Activated CD4-positive, CD25-positive, alpha-beta regulatory T cell treated with anti-CD3 and anti-CD28 coated beads, Interleukin-2, amount 50 U/mL, for 16 hours (primary cell): ENCODE data around the gene TMEM127.
"Not testable (repeated sequence)": the region's sequence is repeated elsewhere in the genome, so short reads cannot be mapped to it uniquely, and the experiment has no call there.

Source experiments
- DNase-seq: peaks from one replicate; pipeline ENCODE4 v3.0.0-alpha.2; 2020; ENCODE audit warnings: low read depth, low spot score

TMEM127 gene

DNA sequence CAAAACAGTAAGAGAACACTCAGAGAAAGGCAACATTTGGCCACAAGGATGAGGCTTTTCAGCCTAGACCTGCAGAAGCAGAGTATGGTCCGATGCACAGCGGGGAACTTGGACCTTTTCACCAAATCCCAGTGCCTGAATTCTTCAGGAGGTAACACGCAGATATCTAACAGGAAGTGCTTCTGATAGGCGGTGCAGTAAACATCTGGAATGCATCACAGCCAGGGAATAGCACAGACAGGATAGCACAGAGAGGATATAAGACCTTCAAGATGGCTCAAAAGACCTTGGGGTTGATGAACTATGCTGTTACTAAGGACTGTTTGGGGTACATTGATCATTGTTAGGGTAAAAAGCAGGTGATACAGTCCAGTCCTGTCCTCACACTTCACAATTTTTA is 1.7 kb downstream of the TMEM127 start:
- DNase-seq: no peak

DNA sequence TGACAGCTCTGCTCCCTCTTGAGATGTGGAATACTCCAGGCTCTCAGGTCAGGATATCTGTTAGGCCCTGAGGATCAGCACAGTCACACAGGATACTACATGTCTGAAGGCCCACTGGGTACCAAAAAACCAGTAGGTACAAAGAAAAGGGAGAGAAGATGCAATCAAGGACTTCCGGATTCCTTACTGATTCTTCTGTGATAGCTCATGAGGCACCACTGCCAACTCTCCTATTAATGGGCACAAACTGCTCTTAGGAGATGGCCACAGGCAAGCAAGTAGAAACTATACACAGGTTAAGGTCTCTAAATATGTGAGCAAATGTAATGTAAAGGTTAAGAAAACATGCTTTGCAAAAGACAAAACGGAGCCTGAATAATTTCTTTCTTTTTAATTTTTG is 3.5 kb downstream of the TMEM127 start:
- no peak for DNase-seq

DNA sequence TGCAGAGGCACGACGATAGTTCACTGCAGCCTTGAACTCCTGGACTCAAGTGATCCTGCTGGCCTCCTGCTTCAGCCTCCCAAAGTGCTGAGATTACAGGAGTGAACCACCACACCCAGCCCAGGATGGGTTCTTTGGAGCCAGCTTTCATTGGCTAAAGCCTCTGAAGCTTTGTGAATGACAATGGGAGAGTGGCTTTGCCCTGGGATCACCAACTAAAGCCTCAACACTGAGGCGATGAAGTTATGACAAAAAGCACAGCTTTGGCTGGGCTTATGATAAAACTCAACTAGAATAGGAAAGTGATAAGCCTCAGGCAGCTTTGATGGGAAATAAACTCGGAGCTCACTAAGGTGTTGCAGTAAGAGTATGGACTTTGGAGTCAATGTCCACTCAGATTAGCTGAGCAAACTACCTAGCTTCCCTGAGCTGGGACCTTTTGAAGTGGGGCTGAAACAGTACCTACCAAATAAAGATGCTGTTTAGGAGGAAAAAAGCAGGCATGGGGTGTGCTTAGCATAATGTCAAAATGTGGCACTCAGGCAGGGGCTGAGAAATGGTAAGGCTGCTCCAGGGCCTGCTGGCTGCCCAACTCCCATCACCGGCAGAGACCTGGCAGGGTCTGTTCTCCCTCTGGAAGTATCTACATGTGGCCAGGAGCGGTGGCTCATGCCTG is 4.3 kb downstream of the TMEM127 start:
- no peak for DNase-seq

DNA sequence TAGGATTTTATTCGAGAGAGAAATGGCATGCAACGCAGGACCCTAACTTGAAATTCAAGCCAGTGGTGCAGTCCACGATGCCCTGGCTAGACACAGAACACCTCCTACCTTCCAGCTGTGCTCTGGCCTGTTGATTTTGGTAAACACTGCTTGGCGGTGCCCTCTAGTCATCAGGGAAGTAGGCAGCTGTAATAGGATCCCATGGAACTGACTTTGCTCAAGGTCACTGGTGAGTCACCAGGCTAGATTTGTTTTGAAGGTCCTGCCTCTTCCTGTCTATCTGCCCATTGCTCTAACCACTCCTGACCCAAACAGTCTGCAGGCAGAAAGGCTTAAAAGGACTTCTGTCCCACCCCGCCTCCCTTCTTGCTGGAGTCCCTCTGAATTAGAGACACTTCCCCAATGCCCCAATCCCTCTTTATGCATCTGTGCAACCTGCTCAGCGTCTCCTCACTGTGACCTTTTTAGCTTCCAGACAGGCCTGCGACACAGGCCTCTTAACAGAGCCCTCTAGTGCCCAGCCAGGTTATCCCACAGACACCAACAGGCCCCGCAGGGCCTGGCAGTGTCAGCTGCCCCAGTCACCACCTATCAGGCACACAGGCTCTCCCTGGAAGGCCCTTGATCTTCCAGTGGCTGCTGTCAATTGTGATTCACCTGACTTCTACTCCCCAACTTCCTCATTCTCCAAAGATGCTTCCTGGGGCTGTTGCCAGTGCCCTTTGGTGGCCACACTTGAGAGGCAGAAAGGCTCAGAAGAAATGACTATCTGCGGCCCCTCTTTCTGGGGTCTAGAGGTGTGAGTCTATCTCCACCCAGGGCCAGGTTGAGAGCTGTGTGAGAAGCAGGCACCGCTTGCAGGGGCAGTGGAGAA is 5.2 kb downstream of the TMEM127 start:
- no peak for DNase-seq

GRCh38 chr2:96259497-96259921 is 6.3 kb downstream of the TMEM127 start:
- DNase-seq: no peak

DNA sequence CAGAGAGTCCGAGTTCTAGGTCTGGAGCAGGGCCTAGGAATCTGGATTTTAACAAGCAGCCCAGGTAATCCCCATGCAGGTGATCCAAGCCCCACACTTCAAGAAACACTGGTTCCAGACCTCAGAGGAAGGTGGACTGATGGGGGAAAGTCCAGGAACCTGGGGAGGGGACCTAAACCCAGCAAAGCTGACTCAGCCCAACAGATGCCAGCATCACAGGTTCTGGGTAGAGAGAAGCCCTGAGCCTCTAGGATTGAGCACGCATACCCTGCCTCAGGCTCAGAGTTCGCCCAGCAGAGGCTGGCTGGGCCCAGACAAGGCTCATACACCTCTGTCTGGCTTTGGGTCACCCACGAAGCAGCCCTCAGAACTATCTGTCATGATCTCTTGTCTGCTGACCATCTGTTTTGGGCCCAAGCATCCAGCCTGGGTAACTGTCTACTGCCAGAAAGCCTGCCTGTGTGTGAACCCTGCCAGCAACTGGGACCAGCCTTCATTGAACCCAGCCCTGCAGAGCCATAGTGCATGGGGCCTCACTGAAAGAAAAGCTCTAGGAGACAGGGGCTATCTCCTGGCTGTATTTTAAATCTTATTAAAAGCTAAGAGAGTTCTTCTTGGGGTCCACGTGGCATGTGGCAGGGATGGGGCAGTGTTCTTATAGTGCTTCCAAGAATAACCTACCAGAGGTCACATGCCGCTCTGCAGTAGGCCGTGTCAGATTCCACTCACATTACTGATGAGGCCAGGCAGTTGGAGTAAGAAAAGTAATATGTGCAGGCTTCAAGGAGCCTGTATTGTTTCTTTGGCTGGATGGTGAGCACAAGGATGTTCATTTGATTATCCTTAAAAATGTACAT is 7.4 kb downstream of the TMEM127 start:
- DNase-seq: no peak

DNA sequence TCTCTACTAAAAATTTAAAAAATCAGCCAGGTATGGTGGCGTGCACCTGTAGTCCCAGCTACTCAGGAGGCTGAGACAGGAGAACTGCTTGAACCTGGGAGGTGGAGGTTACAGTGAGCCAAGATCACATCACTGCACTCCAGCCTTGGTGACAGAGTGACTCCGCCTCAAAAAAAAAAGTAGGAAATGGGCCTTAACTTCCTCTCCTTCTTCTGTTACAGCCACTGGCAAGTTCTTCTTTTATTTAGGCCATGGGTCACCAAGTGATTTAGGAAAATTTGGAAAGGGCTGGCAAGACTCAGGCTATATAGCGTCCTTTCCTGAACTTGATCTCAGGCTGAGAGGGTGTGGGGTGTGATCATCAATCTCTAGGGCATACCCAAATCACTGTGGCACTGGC is 8.1 kb downstream of the TMEM127 start:
- not testable (repeated sequence) for DNase-seq

- DNase-seq: no peak
Observed at GRCh38 chr2:96256611-96257113, 9.1 kb downstream of the TMEM127 start.

GRCh38 chr2:96254571-96254970 is 11.2 kb downstream of the TMEM127 start:
- DNase-seq: no peak

DNA sequence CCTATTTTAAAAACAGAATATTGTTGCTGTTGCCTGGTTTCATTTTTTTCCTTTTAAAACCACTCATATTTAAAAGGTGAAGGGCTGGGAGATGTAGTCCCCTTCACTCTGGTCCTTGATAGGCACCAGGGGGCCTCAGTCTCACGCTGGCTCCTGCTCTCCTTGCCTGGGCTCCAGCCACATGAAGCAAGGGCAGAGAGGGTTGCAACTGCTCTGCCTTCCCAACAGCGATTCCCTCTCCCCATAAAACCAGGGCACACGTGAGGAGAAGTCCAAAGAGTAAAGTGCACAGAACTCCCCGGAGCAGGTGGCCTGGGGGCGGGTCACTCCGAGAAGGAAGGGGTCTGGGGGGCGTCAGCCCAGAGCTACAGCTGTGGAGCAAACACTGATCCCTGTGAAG is 12.8 kb downstream of the TMEM127 start:
- no peak for DNase-seq

GRCh38 chr2:96252526-96252925 is 13.3 kb downstream of the TMEM127 start:
- DNase-seq: no peak

DNA sequence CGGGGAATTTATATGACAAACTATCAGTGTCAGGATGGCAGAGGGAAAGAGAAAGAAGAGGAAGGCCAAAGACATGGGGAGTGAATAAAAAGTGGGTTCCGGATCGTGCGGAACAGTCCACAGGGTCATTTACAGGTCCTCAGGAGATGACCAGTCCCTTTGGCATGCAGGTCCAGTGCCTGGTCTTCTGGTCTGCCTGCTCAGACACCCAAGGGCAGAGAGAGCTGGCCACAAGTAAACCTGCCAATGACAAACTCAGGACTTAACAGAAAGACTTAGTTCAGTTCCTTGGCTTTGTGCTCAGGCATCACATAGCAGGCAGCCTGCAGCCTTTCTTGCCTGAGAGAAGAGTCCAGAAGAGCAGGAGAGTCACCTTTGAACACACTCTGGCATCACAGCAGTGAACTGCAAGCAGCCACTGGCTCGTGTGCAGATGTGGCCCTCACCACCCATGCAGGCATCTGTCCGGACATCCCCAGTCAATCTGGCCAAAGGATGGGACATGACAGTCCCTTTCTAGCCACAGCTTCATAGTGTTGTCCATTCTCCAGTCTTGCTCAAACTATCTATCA is 14.0 kb downstream of the TMEM127 start:
- no peak for DNase-seq

GRCh38 chr2:96250188-96250587 is 15.6 kb downstream of the TMEM127 start:
- DNase-seq: no peak

GRCh38 chr2:96249654-96250053 is 16.1 kb downstream of the TMEM127 start:
- no peak for DNase-seq

DNA sequence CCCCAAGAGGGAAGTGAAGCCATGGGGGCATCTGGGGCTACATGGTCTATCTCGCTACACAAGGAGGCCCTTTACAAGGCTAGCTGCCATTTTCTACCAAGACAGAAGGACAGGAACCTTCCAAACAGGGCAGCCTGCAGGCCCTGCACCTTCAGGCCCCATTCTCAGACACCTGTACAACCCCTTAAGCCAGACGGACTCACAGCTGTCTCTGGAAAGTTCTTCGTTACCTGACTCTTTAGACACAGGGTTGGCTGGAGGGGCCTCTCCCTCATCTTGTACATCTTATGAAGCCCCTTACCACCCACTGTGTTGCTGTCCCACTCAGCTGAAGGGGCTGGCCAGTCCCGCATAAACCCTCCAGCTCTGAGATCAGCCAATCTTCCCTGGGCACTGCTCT is 17.2 kb downstream of the TMEM127 start:
- no peak for DNase-seq

- no peak for DNase-seq
Observed at GRCh38 chr2:96247896-96248295, 17.9 kb downstream of the TMEM127 start.

- DNase-seq: no peak
Observed at GRCh38 chr2:96247009-96247408, 18.8 kb downstream of the TMEM127 start.

GRCh38 chr2:96245609-96246390 is 20.0 kb downstream of the TMEM127 start:
- no peak for DNase-seq

DNA sequence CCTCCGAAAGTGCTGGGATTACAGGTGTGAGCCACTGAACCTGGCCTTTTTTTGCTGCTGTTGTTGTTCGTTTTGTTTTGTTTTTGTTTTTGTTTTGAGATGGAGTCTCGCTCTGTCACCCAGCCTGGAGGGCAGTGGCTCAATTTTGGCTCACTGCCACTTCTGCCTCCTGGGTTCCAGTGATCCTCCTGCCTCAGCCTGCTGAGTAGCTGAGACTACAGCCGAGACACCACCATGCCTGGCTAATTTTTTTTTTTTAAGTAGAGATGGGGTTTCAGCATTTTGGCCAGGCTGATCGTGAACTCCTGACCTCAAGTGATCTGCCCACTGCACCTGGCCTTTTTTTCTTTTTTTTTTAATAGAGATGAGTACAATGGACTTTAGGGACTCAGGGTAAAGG is 22.0 kb downstream of the TMEM127 start:
- no peak for DNase-seq

DNA sequence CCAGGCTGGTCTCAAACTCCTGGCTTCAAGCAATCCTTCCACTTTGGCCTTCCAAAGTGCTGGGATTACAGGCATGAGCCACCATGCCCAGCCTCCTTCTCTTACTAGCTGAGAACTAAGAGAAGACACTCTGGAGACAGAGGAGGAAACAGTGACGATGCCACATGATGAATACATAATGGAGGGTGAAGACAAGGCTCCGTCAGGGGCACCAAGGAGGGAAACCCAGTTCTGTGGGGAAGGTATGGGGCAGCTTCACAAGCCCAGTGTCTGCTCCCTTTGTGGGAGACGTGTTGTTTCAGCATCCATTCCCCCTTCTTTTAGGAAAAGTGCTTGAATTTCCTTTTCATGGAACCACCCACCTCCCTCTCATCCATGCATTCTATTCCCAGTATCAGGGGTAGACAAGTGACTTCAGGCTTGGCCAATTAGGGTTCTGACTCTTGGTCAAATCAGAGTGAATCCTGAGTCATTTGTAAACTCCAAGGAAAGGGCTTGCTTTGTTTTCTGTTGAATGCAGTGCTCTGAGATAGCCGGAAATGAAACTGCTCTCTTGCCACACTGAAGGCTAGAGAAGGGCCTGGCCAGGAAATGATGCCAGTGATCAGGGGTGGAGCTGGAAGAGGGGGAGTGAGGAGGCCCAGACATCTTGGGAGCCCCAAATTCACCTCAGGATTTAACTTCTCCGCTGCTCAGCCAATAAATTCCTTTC is 23.7 kb downstream of the TMEM127 start:
- peak; percentile 30 for DNase-seq
